IMR-90 (cell line): ENCODE measurements around the gene KDM6A. TPM values are rescaled to one million over a fixed set of nuclear protein-coding genes. Genes with fewer than 3 reads are reported as not detected.

Source experiments
- ATAC-seq: fragments of 200-7000 bp; cut with Tn5 transposase; 2 replicates; pipeline ENCODE4 v1.9.1; 2020; ENCODE audit warnings: low read depth, mild to moderate bottlenecking, moderate library complexity
- BruUV-seq: library from RNA; stranded (reverse); fragments of 400-500 nt; replicated peaks from 2 replicates; lab custom pipeline; 2021; lab: Mats Ljungman, UMichigan
- CTCF ChIA-PET: fragments of 300-600 bp; formaldehyde crosslinking; extraction: SDS; loops from one replicate; lab custom pipeline; 2021; ENCODE audit warnings: antibody characterized with exemption; lab: Yijun Ruan, JAX
- POLR2A ChIA-PET: fragments of 300-600 bp; sonication (Branson Sonifier 250); formaldehyde crosslinking; loops from one replicate; lab custom pipeline; 2022; ENCODE audit warnings: antibody characterized with exemption; ENCODE audit not compliant: unreplicated experiment; lab: Charles Lee
- DNase-seq: peaks from one replicate; pipeline ENCODE4 v3.0.0; 2013
- H2AFZ ChIP-seq: replicated peaks from 2 replicates; pipeline ENCODE3; 2013; ENCODE audit warnings: low read length, mild to moderate bottlenecking; ENCODE audit not compliant: poor library complexity
- H2AK5ac ChIP-seq: 2 replicates; pipeline ENCODE4 v1.6.1; 2013; ENCODE audit warnings: low read depth, low read length, inconsistent platforms
- H2AK9ac ChIP-seq: replicated peaks from 2 replicates; pipeline ENCODE3; 2013; ENCODE audit warnings: mild to moderate bottlenecking, low read depth, low read length, moderate library complexity; ENCODE audit not compliant: poor library complexity
- H2BK120ac ChIP-seq: 2 replicates; pipeline ENCODE4 v1.6.1; 2013; ENCODE audit warnings: low read depth, low read length, inconsistent platforms
- H2BK15ac ChIP-seq: 3 replicates; pipeline ENCODE4 v1.6.1; 2013; ENCODE audit warnings: low read depth, low read length, inconsistent platforms
- H2BK20ac ChIP-seq: 2 replicates; pipeline ENCODE4 v1.6.1; 2013; ENCODE audit warnings: low read depth, mild to moderate bottlenecking, inconsistent platforms, low read length, moderate library complexity
- H2BK5ac ChIP-seq: 2 replicates; pipeline ENCODE4 v1.6.1; 2013; ENCODE audit warnings: mild to moderate bottlenecking, low read depth, low read length, inconsistent platforms; ENCODE audit not compliant: poor library complexity, severe bottlenecking
- H3K14ac ChIP-seq: replicated peaks from 2 replicates; pipeline ENCODE4 v1.6.1; 2013; ENCODE audit warnings: low read depth, low read length, inconsistent platforms
- H3K18ac ChIP-seq: 2 replicates; pipeline ENCODE4 v1.6.1; 2013; ENCODE audit warnings: low read depth, low read length, control low read depth
- H3K23ac ChIP-seq: 2 replicates; pipeline ENCODE4 v1.6.1; 2013; ENCODE audit warnings: low read depth, low read length, inconsistent platforms
- H3K27ac ChIP-seq: 2 replicates; pipeline ENCODE4 v1.5.1; 2013; ENCODE audit warnings: mild to moderate bottlenecking, control low read depth, low read length; ENCODE audit not compliant: insufficient read depth
- H3K27me3 ChIP-seq: 2 replicates; pipeline ENCODE4 v1.6.1; 2013; ENCODE audit warnings: low read length; ENCODE audit not compliant: control insufficient read depth, insufficient read depth
- H3K36me3 ChIP-seq: 2 replicates; pipeline ENCODE4 v1.6.1; 2013; ENCODE audit warnings: low read length, mixed read lengths; ENCODE audit not compliant: control insufficient read depth, insufficient read depth
- H3K4ac ChIP-seq: 2 replicates; pipeline ENCODE4 v1.6.1; 2013; ENCODE audit warnings: low read depth, low read length, inconsistent platforms
- H3K4me1 ChIP-seq: 2 replicates; pipeline ENCODE4 v1.6.1; 2013; ENCODE audit warnings: low read length, mixed read lengths; ENCODE audit not compliant: control insufficient read depth, insufficient read depth
- H3K4me2 ChIP-seq: 2 replicates; pipeline ENCODE4 v1.6.1; 2013; ENCODE audit warnings: low read depth, mild to moderate bottlenecking, control low read depth, low read length, moderate library complexity
- H3K4me3 ChIP-seq: 2 replicates; pipeline ENCODE4 v1.5.1; 2013; ENCODE audit warnings: low read depth, mild to moderate bottlenecking, control low read depth, low read length, moderate library complexity; ENCODE audit not compliant: insufficient read depth
- H3K56ac ChIP-seq: 2 replicates; pipeline ENCODE4 v1.6.1; 2013; ENCODE audit warnings: low read length, inconsistent platforms; ENCODE audit not compliant: insufficient read depth; ENCODE audit errors: extremely low read depth
- H3K79me1 ChIP-seq, 2 experiments: 2 replicates each; pipeline ENCODE4 v1.6.1; 2013; ENCODE audit warnings: low read length in 2 of 2, inconsistent platforms in 1 of 2, low read depth in 1 of 2
- H3K9ac ChIP-seq: 2 replicates; pipeline ENCODE4 v1.6.1; 2013; ENCODE audit warnings: low read depth, low read length, control low read depth
- H3K9me1 ChIP-seq: 2 replicates; pipeline ENCODE4 v1.6.1; 2013; ENCODE audit warnings: low read length, inconsistent platforms; ENCODE audit not compliant: insufficient read depth
- H3K9me3 ChIP-seq: 2 replicates; pipeline ENCODE4 v1.6.1; 2013; ENCODE audit warnings: low read length; ENCODE audit not compliant: control insufficient read depth, insufficient read depth
- H4K20me1 ChIP-seq: 2 replicates; pipeline ENCODE4 v1.6.1; 2013; ENCODE audit warnings: low read length, inconsistent platforms; ENCODE audit not compliant: insufficient read depth
- H4K5ac ChIP-seq: 2 replicates; pipeline ENCODE4 v1.6.1; 2013; ENCODE audit warnings: mild to moderate bottlenecking, low read depth, low read length, control low read depth
- H4K8ac ChIP-seq, 2 experiments: 2 replicates each; pipeline ENCODE4 v1.6.1; 2013; ENCODE audit warnings: low read depth in 2 of 2, low read length in 2 of 2, control low read depth in 1 of 2, inconsistent platforms in 1 of 2
- H4K91ac ChIP-seq: 2 replicates; pipeline ENCODE4 v1.6.1; 2013; ENCODE audit warnings: low read depth, low read length, inconsistent platforms; ENCODE audit not compliant: insufficient read depth
- CEBPB ChIP-seq: IDR thresholded peaks from 2 replicates; pipeline ENCODE4 v1.6.1; 2012; ENCODE audit warnings: low read depth, low read length, improper control_type of control experiment
- CHD1 ChIP-seq: IDR thresholded peaks from 2 replicates; pipeline ENCODE4 v1.6.1; 2012; ENCODE audit warnings: low read depth, low read length, improper control_type of control experiment
- CTCF ChIP-seq: conservative IDR thresholded peaks from 2 replicates; pipeline ENCODE4 v1.5.1; 2012; ENCODE audit warnings: mild to moderate bottlenecking, low read depth, low read length, improper control_type of control experiment
- MAZ ChIP-seq: IDR thresholded peaks from 2 replicates; pipeline ENCODE4 v1.6.1; 2012; ENCODE audit warnings: low read depth, mild to moderate bottlenecking, low read length, improper control_type of control experiment, moderate library complexity, borderline replicate concordance
- POLR2A ChIP-seq: IDR thresholded peaks from 2 replicates; pipeline ENCODE4 v1.6.1; 2012; ENCODE audit warnings: mild to moderate bottlenecking, low read depth, low read length
- RAD21 ChIP-seq: IDR thresholded peaks from 2 replicates; pipeline ENCODE4 v1.6.1; 2012; ENCODE audit warnings: low read length, improper control_type of control experiment
- RCOR1 ChIP-seq: IDR thresholded peaks from 2 replicates; pipeline ENCODE4 v1.6.1; 2012; ENCODE audit warnings: mild to moderate bottlenecking, low read length, improper control_type of control experiment; ENCODE audit not compliant: insufficient replicate concordance
- RFX5 ChIP-seq: IDR thresholded peaks from 2 replicates; pipeline ENCODE4 v1.8.0; 2012; ENCODE audit warnings: low read depth, mild to moderate bottlenecking, low read length, moderate library complexity
- SMC3 ChIP-seq: fragments of 150-350 bp; IDR thresholded peaks from 2 replicates; pipeline ENCODE4 v1.6.1; 2016; ENCODE audit warnings: low read depth, mild to moderate bottlenecking, antibody characterized with exemption, low read length, moderate library complexity
- WGBS, 2 experiments: methylation state at CpG; one replicate each; pipeline versions ENCODE4 v1.1.5 to v1.1.7; 2013; ENCODE audit warnings: missing lambda C conversion rate in 2 of 2; ENCODE audit not compliant: insufficient read length in 1 of 2; ENCODE audit errors: extremely low coverage in 2 of 2; 5-methylcytosine and 5-hydroxymethylcytosine counted together
- dilution Hi-C: fragments of 300-500 bp; cut with HindIII; formaldehyde crosslinking; loops from one replicate; pipeline ENCODE4 v1.14.3; 2018; ENCODE audit warnings: low sequenced_read_pairs; ENCODE audit not compliant: unreplicated experiment
- in situ Hi-C: fragments of 300-500 bp; cut with MboI; formaldehyde crosslinking; loops from 3 replicates; pipeline ENCODE4 v1.14.3; 2019; ENCODE audit warnings: low sequenced_read_pairs, inconsistent platforms, mixed read lengths
- intact Hi-C: fragments of 100-400 bp; cut with micrococcal nuclease; formaldehyde crosslinking; loops from 2 replicates; pipeline ENCODE4 v1.10.0; 2022
- polyA plus RNA-seq, 3 experiments: library from polyadenylated mRNA; depleted of rRNA; stranded (reverse); fragments of >200 nt; gene quantifications; 2 replicates each; pipeline ENCODE4 v1.2.3, GENCODE V29; 2012; ENCODE audit warnings: low replicate concordance in 1 of 3
- total RNA-seq: library from RNA; depleted of rRNA; stranded (reverse); fragments of >200 nt; gene quantifications from 2 replicates; pipeline ENCODE4 v1.2.3, GENCODE V29; 2012
- TF ChIP-seq, protein P1 (sequence below): fragments of 150-350 bp; IDR thresholded peaks from 2 replicates; pipeline ENCODE4 v1.6.1; 2016; ENCODE audit warnings: low read depth, mild to moderate bottlenecking, low read length, moderate library complexity, borderline replicate concordance
- TF ChIP-seq, protein P2 (sequence below): fragments of 150-350 bp; IDR thresholded peaks from 2 replicates; pipeline ENCODE4 v1.6.1; 2017; ENCODE audit warnings: mild to moderate bottlenecking, antibody characterized with exemption, low read length, low read depth

KDM6A gene
- total and polyA plus RNA-seq, 2 of the 4 experiments (the other 2 are of a cell fraction): 11.7 to 24.9 TPM

- TF ChIP-seq RCOR1: no peak
- no peak for TF ChIP-seq CEBPB
- no peak for TF ChIP-seq CTCF
- TF ChIP-seq MAZ: no peak
- TF ChIP-seq RFX5: no peak
- TF ChIP-seq SMC3: no peak
- no peak for TF ChIP-seq RAD21
- TF ChIP-seq, protein P1, sequence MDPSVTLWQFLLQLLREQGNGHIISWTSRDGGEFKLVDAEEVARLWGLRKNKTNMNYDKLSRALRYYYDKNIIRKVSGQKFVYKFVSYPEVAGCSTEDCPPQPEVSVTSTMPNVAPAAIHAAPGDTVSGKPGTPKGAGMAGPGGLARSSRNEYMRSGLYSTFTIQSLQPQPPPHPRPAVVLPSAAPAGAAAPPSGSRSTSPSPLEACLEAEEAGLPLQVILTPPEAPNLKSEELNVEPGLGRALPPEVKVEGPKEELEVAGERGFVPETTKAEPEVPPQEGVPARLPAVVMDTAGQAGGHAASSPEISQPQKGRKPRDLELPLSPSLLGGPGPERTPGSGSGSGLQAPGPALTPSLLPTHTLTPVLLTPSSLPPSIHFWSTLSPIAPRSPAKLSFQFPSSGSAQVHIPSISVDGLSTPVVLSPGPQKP: no peak
- no peak for TF ChIP-seq POLR2A
- TF ChIP-seq, protein P2, sequence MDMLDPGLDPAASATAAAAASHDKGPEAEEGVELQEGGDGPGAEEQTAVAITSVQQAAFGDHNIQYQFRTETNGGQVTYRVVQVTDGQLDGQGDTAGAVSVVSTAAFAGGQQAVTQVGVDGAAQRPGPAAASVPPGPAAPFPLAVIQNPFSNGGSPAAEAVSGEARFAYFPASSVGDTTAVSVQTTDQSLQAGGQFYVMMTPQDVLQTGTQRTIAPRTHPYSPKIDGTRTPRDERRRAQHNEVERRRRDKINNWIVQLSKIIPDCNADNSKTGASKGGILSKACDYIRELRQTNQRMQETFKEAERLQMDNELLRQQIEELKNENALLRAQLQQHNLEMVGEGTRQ: no peak
- no peak for TF ChIP-seq CHD1
- H2BK20ac ChIP-seq: no peak overlapping the region
- ATAC-seq: no peak
Measured at GRCh38 chrX:45001048-45001447, 128.1 kb downstream of the KDM6A start.

More at GRCh38 chrX:45001048-45001447, 128.1 kb downstream of the KDM6A start:
- intact Hi-C loops (no loop called here), dilution Hi-C loops (no loop called here), in situ Hi-C loops (no loop called here)
- Histone ChIP-seq H3K9me1 (0 out of 2 replicates have a peak, but pooled peaks cover 3% of the 10 kb centered on the region), H3K27me3 (no peaks in the 10 kb centered on the region), H3K27ac (no peak overlapping the region), H2BK120ac (no peak overlapping the region), H2BK15ac (no peak overlapping the region), H3K4me3 (no peak overlapping the region), H3K36me3 (no peaks in the 10 kb centered on the region), H3K79me1 (peaks cover 10 to 38% of the 10 kb centered on the region in 2 experiments; a peak in 3 of 4 replicates), H3K4ac (no peak overlapping the region), H4K8ac (no peak overlapping the region), H3K23ac (no peak overlapping the region), H3K14ac (no peak overlapping the region), H3K4me2 (no peak overlapping the region), H4K20me1 (peaks cover 19% of the 10 kb centered on the region), H2AK5ac (no peak overlapping the region), H2AFZ (no peak overlapping the region), H3K18ac (no peak overlapping the region), H3K56ac (no peak overlapping the region), H3K9ac (no peak overlapping the region), H2BK5ac (no peak overlapping the region), H4K91ac (no peak overlapping the region), H3K4me1 (no peaks in the 10 kb centered on the region), H4K5ac (no peak overlapping the region), H2AK9ac (no peak overlapping the region), H3K9me3 (no peaks in the 10 kb centered on the region)
- ChIA-PET CTCF (no interaction called here), POLR2A (no interaction called here)
- no TSS peak for BruUV-seq
- no peak for DNase-seq
- 60% methylated on average over 1 of the region's 4 CpGs; no CpG with 5 or more reads in 1 of the 2 experiments for WGBS, 2 experiments
